ENCODE data around the gene KCNT2.

The KCNT2 gene

GRCh38 chr1:196425513-196425912 is 182.7 kb downstream of the KCNT2 start:
- no peak for DNase-seq
- no peak overlapping the region for H3K27ac ChIP-seq (ENCODE audit: low read length, poor library complexity, severe bottlenecking)
- 88% methylated on average over 1 of the region's 1 CpG for WGBS
- no peak overlapping the region for H3K23ac ChIP-seq (ENCODE audit: low read length in 2 of 2)
- no peaks in the 10 kb centered on the region for H3K79me1 ChIP-seq (replicated peaks; ENCODE audit: low read length, poor library complexity, severe bottlenecking)
- no peak overlapping the region for H2AK5ac ChIP-seq (ENCODE audit: low read length, severe bottlenecking)
- no peaks in the 10 kb centered on the region for H3K27me3 ChIP-seq (ENCODE audit: control insufficient read depth in 1 of 2, insufficient read depth in 1 of 2, low read length in 2 of 2)
- no peak overlapping the region for H2BK5ac ChIP-seq (ENCODE audit: low read depth, low read length, poor library complexity, severe bottlenecking)
- H3K9ac ChIP-seq (ENCODE audit: low read length), result no peak overlapping the region
- H3K4me1 ChIP-seq (ENCODE audit: control insufficient read depth, insufficient read depth, low read depth, low read length), result no peaks in the 10 kb centered on the region
- H3K36me3 ChIP-seq (ENCODE audit: control insufficient read depth in 1 of 2, insufficient read depth in 2 of 2, low read depth in 1 of 2, low read length in 2 of 2), result no peaks in the 10 kb centered on the region
- H2BK120ac ChIP-seq (ENCODE audit: low read depth, low read length), result no peak overlapping the region
- no peak overlapping the region for H4K8ac ChIP-seq (ENCODE audit: low read length)
- no peak overlapping the region for H4K91ac ChIP-seq (ENCODE audit: low read length)
- no peak overlapping the region for H2BK12ac ChIP-seq (ENCODE audit: low read length in 2 of 2)
- H3K9me3 ChIP-seq (ENCODE audit: control insufficient read depth, low read length), result no peaks in the 10 kb centered on the region
- no peak overlapping the region for H2AFZ ChIP-seq (ENCODE audit: low read depth, low read length)
- H3K14ac ChIP-seq (ENCODE audit: low read length in 2 of 2), result no peak overlapping the region
- H3K4me3 ChIP-seq (ENCODE audit: insufficient read depth in 1 of 2, low read depth in 1 of 2, low read length in 2 of 2), result no peak overlapping the region
- H3K4me2 ChIP-seq (ENCODE audit: low read length, poor library complexity, severe bottlenecking), result no peak overlapping the region
- H2BK15ac ChIP-seq (ENCODE audit: low read depth, poor library complexity, severe bottlenecking), result no peak overlapping the region
- H3K18ac ChIP-seq (ENCODE audit: low read depth in 1 of 2, low read length in 2 of 2), result no peak overlapping the region
- H3K4ac ChIP-seq (ENCODE audit: low read depth in 1 of 2, low read length in 2 of 2), result no peak overlapping the region

GRCh38 chr1:196423612-196424011 is 184.6 kb downstream of the KCNT2 start:
- no peak overlapping the region for H3K4me3 ChIP-seq (ENCODE audit: insufficient read depth in 1 of 2, low read depth in 1 of 2, low read length in 2 of 2)
- no peak overlapping the region for H2AK5ac ChIP-seq (ENCODE audit: low read length, severe bottlenecking)
- H3K27me3 ChIP-seq (ENCODE audit: control insufficient read depth in 1 of 2, insufficient read depth in 1 of 2, low read length in 2 of 2), result no peaks in the 10 kb centered on the region
- no peak overlapping the region for H2BK5ac ChIP-seq (ENCODE audit: low read depth, low read length, poor library complexity, severe bottlenecking)
- no peak overlapping the region for H3K4ac ChIP-seq (ENCODE audit: low read depth in 1 of 2, low read length in 2 of 2)
- H4K8ac ChIP-seq (ENCODE audit: low read length), result no peak overlapping the region
- no peak for DNase-seq
- H4K91ac ChIP-seq (ENCODE audit: low read length), result no peak overlapping the region
- H2AFZ ChIP-seq (ENCODE audit: low read depth, low read length), result no peak overlapping the region
- H3K23ac ChIP-seq (ENCODE audit: low read length in 2 of 2), result no peak overlapping the region
- no peak overlapping the region for H3K9ac ChIP-seq (ENCODE audit: low read length)
- no peak overlapping the region for H3K4me2 ChIP-seq (ENCODE audit: low read length, poor library complexity, severe bottlenecking)
- no peak overlapping the region for H3K14ac ChIP-seq (ENCODE audit: low read length in 2 of 2)
- H2BK120ac ChIP-seq (ENCODE audit: low read depth, low read length), result no peak overlapping the region
- no peaks in the 10 kb centered on the region for H3K9me3 ChIP-seq (ENCODE audit: control insufficient read depth, low read length)
- H2BK12ac ChIP-seq (ENCODE audit: low read length in 2 of 2), result no peak overlapping the region
- H3K18ac ChIP-seq (ENCODE audit: low read depth in 1 of 2, low read length in 2 of 2), result no peak overlapping the region
- no peak overlapping the region for H3K27ac ChIP-seq (ENCODE audit: low read length, poor library complexity, severe bottlenecking)
- H3K4me1 ChIP-seq (ENCODE audit: control insufficient read depth, insufficient read depth, low read depth, low read length), result no peaks in the 10 kb centered on the region
- H2BK15ac ChIP-seq (ENCODE audit: low read depth, poor library complexity, severe bottlenecking), result no peak overlapping the region
- no peaks in the 10 kb centered on the region for H3K36me3 ChIP-seq (ENCODE audit: control insufficient read depth in 1 of 2, insufficient read depth in 2 of 2, low read depth in 1 of 2, low read length in 2 of 2)
- H3K79me1 ChIP-seq (replicated peaks; ENCODE audit: low read length, poor library complexity, severe bottlenecking), result no peaks in the 10 kb centered on the region

GRCh38 chr1:196418772-196419171 is 189.5 kb downstream of the KCNT2 start:
- Histone ChIP-seq H3K9ac (ENCODE audit: low read length) (no peak overlapping the region), H3K4me3 (ENCODE audit: insufficient read depth in 1 of 2, low read depth in 1 of 2, low read length in 2 of 2) (no peak overlapping the region), H3K18ac (ENCODE audit: low read depth in 1 of 2, low read length in 2 of 2) (no peak overlapping the region), H3K27ac (ENCODE audit: low read length, poor library complexity, severe bottlenecking) (no peak overlapping the region), H3K4ac (ENCODE audit: low read depth in 1 of 2, low read length in 2 of 2) (no peak overlapping the region), H2BK12ac (ENCODE audit: low read length in 2 of 2) (no peak overlapping the region), H2AFZ (ENCODE audit: low read depth, low read length) (no peak overlapping the region), H3K9me3 (ENCODE audit: control insufficient read depth, low read length) (no peaks in the 10 kb centered on the region), H3K36me3 (ENCODE audit: control insufficient read depth in 1 of 2, insufficient read depth in 2 of 2, low read depth in 1 of 2, low read length in 2 of 2) (no peaks in the 10 kb centered on the region), H3K4me2 (ENCODE audit: low read length, poor library complexity, severe bottlenecking) (no peak overlapping the region), H3K27me3 (ENCODE audit: control insufficient read depth in 1 of 2, insufficient read depth in 1 of 2, low read length in 2 of 2) (no peaks in the 10 kb centered on the region), H4K8ac (ENCODE audit: low read length) (no peak overlapping the region), H2AK5ac (ENCODE audit: low read length, severe bottlenecking) (peak overlapping the region; percentile 77), H3K23ac (ENCODE audit: low read length in 2 of 2) (no peak overlapping the region), H3K14ac (ENCODE audit: low read length in 2 of 2) (no peak overlapping the region), H2BK5ac (ENCODE audit: low read depth, low read length, poor library complexity, severe bottlenecking) (no peak overlapping the region), H2BK120ac (ENCODE audit: low read depth, low read length) (no peak overlapping the region), H2BK15ac (ENCODE audit: low read depth, poor library complexity, severe bottlenecking) (no peak overlapping the region), H4K91ac (ENCODE audit: low read length) (no peak overlapping the region), H3K79me1 (replicated peaks; ENCODE audit: low read length, poor library complexity, severe bottlenecking) (no peaks in the 10 kb centered on the region), H3K4me1 (ENCODE audit: control insufficient read depth, insufficient read depth, low read depth, low read length) (no peaks in the 10 kb centered on the region)
- 100% methylated on average over 1 of the region's 1 CpG for WGBS
- DNase-seq, result no peak

GRCh38 chr1:196415978-196416377 is 192.3 kb downstream of the KCNT2 start:
- no peak overlapping the region for H3K27ac ChIP-seq (ENCODE audit: low read length, poor library complexity, severe bottlenecking)
- no peak overlapping the region for H3K4ac ChIP-seq (ENCODE audit: low read depth in 1 of 2, low read length in 2 of 2)
- H2BK120ac ChIP-seq (ENCODE audit: low read depth, low read length), result no peak overlapping the region
- H2AK5ac ChIP-seq (ENCODE audit: low read length, severe bottlenecking), result no peak overlapping the region
- no peak overlapping the region for H2AFZ ChIP-seq (ENCODE audit: low read depth, low read length)
- no peaks in the 10 kb centered on the region for H3K27me3 ChIP-seq (ENCODE audit: control insufficient read depth in 1 of 2, insufficient read depth in 1 of 2, low read length in 2 of 2)
- H4K91ac ChIP-seq (ENCODE audit: low read length), result no peak overlapping the region
- H3K36me3 ChIP-seq (ENCODE audit: control insufficient read depth in 1 of 2, insufficient read depth in 2 of 2, low read depth in 1 of 2, low read length in 2 of 2), result no peaks in the 10 kb centered on the region
- WGBS, result 100% methylated on average over 1 of the region's 1 CpG
- H2BK12ac ChIP-seq (ENCODE audit: low read length in 2 of 2), result no peak overlapping the region
- H4K8ac ChIP-seq (ENCODE audit: low read length), result no peak overlapping the region
- H3K18ac ChIP-seq (ENCODE audit: low read depth in 1 of 2, low read length in 2 of 2), result no peak overlapping the region
- no peak overlapping the region for H2BK15ac ChIP-seq (ENCODE audit: low read depth, poor library complexity, severe bottlenecking)
- no peak overlapping the region for H3K14ac ChIP-seq (ENCODE audit: low read length in 2 of 2)
- no peak overlapping the region for H3K4me2 ChIP-seq (ENCODE audit: low read length, poor library complexity, severe bottlenecking)
- H2BK5ac ChIP-seq (ENCODE audit: low read depth, low read length, poor library complexity, severe bottlenecking), result no peak overlapping the region
- no peak for DNase-seq
- H3K9me3 ChIP-seq (ENCODE audit: control insufficient read depth, low read length), result peaks cover 6% of the 10 kb centered on the region
- no peak overlapping the region for H3K23ac ChIP-seq (ENCODE audit: low read length in 2 of 2)
- H3K9ac ChIP-seq (ENCODE audit: low read length), result no peak overlapping the region
- no peaks in the 10 kb centered on the region for H3K79me1 ChIP-seq (replicated peaks; ENCODE audit: low read length, poor library complexity, severe bottlenecking)
- no peak overlapping the region for H3K4me3 ChIP-seq (ENCODE audit: insufficient read depth in 1 of 2, low read depth in 1 of 2, low read length in 2 of 2)
- no peaks in the 10 kb centered on the region for H3K4me1 ChIP-seq (ENCODE audit: control insufficient read depth, insufficient read depth, low read depth, low read length)

Measured in mesenchymal stem cell (in vitro differentiated cells and primary cell).